ENCODE measurements around the gene ABR. TPM values are rescaled to one million over a fixed set of nuclear protein-coding genes. Genes with fewer than 3 reads are reported as not detected.

Gene ABR
- polyA plus RNA-seq, 2 of the 4 experiments (the other 2 are of a cell fraction): 70.9 to 73.8 TPM

DNA sequence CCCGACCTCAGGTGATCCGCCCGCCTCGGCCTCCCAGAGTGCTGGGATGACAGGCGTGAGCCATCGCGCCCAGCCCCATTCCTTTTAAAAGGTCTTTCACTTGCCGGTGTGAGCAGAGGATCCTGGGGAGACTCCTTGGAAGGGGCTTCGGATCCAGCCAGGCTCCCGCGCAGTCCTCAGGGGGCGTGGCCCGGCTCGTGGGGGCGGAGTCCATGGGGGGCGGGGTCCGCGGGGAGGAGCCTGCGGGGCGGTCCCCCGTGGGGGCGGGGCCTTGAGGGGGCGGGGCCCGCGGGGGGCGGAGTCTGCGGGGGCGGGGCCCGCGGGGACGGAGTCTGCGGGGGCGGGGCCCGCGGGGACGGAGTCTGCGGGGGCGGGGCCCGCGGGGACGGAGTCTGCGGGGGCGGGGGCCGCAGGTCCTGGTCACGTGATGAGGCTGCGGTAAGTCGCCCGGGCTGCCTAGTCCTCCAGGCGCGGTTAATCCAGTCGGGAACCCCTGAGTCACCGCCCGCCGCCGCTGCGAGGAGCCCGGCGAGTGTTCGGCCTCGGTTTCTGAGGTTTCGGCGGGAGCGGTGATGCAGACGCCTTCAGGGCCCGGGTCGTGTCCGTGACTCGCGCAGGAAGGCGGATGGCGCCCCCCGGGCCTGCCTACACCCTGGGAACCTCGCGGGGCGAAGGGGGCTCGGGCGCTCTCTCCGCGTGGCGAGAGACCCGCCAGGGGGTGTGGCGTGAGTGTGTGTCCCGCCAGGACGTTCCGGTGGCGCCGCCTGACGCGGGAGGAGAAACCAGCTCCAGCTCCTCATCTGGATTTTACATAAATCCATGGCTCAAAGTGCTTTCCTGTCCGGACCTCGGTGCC lies 23.6 kb upstream of the ABR start:
- Histone ChIP-seq H3K4me3 (peak overlapping the region; percentile 54), H3K4me2 (peak overlapping the region; percentile 84), H3K27ac (peak overlapping the region; percentile 58 to 88), H3K4me1 (no peaks in the 10 kb centered on the region), H3K9me3 (no peaks in the 10 kb centered on the region)
- ChIA-PET POLR2A (no interaction called here), CTCF (interaction anchor here (0.6 to 10.5 kb wide), 6 partner anchors 16 to 145 kb away, joined by 3 to 120 read pairs (median 5); no protein-coding TSS in a partner anchor)
- FAIRE-seq (no peak), DNase-seq (ENCODE audit: low read depth in 1 of 2, low spot score in 1 of 2) (peak; percentile 79 to 87), ATAC-seq (peak; percentile 74 to 75)
- TF ChIP-seq POLR2A (IDR thresholded peaks at IDR 0.05; ENCODE audit: low read length) (peak; percentile 27; the same call in 1 of the 2 replicates), RAD21 (conservative IDR thresholded peaks at IDR 0.05 in 1 of 2, IDR thresholded peaks at IDR 0.05 in 1 of 2) (peak in 1 of 2 experiments; percentile 23; a peak in 1 of 5 replicates), FOSL2 (IDR thresholded peaks at IDR 0.05) (no peak), FOSL2 (CRISPR knock-in tag; IDR thresholded peaks at IDR 0.05) (peak; percentile 45; the same call in 1 of the 2 replicates), PHF8 (IDR thresholded peaks at IDR 0.05; ENCODE audit: borderline replicate concordance, low read depth) (peak; percentile 61), ZSCAN20 (CRISPR knock-in tag; IDR thresholded peaks at IDR 0.05) (no peak), HOXA7 (CRISPR knock-in tag; IDR thresholded peaks at IDR 0.05) (no peak), TP53 (CRISPR knock-in tag; IDR thresholded peaks at IDR 0.05) (peak; percentile 58; the same call in 1 of the 2 replicates), JUNB (IDR thresholded peaks at IDR 0.05) (no peak), KDM5A (IDR thresholded peaks at IDR 0.05) (peak; percentile 22; the same call in 1 of the 2 replicates)
- TF ChIP-seq, protein P1, sequence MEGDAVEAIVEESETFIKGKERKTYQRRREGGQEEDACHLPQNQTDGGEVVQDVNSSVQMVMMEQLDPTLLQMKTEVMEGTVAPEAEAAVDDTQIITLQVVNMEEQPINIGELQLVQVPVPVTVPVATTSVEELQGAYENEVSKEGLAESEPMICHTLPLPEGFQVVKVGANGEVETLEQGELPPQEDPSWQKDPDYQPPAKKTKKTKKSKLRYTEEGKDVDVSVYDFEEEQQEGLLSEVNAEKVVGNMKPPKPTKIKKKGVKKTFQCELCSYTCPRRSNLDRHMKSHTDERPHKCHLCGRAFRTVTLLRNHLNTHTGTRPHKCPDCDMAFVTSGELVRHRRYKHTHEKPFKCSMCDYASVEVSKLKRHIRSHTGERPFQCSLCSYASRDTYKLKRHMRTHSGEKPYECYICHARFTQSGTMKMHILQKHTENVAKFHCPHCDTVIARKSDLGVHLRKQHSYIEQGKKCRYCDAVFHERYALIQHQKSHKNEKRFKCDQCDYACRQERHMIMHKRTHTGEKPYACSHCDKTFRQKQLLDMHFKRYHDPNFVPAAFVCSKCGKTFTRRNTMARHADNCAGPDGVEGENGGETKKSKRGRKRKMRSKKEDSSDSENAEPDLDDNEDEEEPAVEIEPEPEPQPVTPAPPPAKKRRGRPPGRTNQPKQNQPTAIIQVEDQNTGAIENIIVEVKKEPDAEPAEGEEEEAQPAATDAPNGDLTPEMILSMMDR (IDR thresholded peaks at IDR 0.05): peak; percentile 24; the same call in 2 of the 3 replicates
- TF ChIP-seq, protein P2, sequence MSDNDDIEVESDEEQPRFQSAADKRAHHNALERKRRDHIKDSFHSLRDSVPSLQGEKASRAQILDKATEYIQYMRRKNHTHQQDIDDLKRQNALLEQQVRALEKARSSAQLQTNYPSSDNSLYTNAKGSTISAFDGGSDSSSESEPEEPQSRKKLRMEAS (IDR thresholded peaks at IDR 0.05): peak; percentile 46; the same call in 1 of the 2 replicates
- TF ChIP-seq, protein P3, sequence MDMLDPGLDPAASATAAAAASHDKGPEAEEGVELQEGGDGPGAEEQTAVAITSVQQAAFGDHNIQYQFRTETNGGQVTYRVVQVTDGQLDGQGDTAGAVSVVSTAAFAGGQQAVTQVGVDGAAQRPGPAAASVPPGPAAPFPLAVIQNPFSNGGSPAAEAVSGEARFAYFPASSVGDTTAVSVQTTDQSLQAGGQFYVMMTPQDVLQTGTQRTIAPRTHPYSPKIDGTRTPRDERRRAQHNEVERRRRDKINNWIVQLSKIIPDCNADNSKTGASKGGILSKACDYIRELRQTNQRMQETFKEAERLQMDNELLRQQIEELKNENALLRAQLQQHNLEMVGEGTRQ (IDR thresholded peaks at IDR 0.05): peak; percentile 87
- TF ChIP-seq, protein P4, sequence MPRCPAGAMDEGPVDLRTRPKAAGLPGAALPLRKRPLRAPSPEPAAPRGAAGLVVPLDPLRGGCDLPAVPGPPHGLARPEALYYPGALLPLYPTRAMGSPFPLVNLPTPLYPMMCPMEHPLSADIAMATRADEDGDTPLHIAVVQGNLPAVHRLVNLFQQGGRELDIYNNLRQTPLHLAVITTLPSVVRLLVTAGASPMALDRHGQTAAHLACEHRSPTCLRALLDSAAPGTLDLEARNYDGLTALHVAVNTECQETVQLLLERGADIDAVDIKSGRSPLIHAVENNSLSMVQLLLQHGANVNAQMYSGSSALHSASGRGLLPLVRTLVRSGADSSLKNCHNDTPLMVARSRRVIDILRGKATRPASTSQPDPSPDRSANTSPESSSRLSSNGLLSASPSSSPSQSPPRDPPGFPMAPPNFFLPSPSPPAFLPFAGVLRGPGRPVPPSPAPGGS (IDR thresholded peaks at IDR 0.05): no peak
- TF ChIP-seq, protein P5, sequence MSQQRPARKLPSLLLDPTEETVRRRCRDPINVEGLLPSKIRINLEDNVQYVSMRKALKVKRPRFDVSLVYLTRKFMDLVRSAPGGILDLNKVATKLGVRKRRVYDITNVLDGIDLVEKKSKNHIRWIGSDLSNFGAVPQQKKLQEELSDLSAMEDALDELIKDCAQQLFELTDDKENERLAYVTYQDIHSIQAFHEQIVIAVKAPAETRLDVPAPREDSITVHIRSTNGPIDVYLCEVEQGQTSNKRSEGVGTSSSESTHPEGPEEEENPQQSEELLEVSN (IDR thresholded peaks at IDR 0.05; ENCODE audit: borderline replicate concordance, low read depth): peak; percentile 58
- 15% methylated on average over 36 of the region's 91 CpGs for WGBS (ENCODE audit: missing lambda C conversion rate)

DNA sequence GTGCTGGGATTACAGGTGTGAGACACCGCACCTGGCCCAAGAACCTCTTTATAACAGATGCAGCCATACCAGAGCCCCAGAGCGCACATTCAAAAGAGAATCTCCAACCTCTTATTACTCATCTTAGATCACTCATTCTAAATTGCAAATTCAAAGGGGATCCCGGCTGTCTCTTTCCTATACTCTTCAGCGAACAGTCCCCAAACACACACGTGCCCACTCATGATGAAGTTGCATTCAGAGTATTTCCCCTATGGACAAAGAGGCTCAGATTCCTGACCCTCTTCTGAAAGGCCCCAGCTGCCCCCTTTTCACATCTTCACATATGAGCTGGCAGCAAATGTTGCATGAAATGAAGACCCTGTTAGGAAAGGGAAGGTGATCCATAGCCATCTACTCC lies 22.5 kb upstream of the ABR start:
- FAIRE-seq (no peak), ATAC-seq (no peak), DNase-seq (ENCODE audit: low read depth in 1 of 2, low spot score in 1 of 2) (no peak)
- CTCF ChIA-PET: interaction anchor here (0.9 to 10.5 kb wide), 4 partner anchors 10 to 144 kb away, joined by 3 to 120 read pairs (median 4); no protein-coding TSS in a partner anchor
- no peak overlapping the region for H3K4me3 ChIP-seq
- H3K9me3 ChIP-seq: no peaks in the 10 kb centered on the region
- H3K4me1 ChIP-seq: no peaks in the 10 kb centered on the region
- POLR2A ChIA-PET: no interaction called here
- no peak for TF ChIP-seq POLR2A (IDR thresholded peaks at IDR 0.05; ENCODE audit: low read length)
- TF ChIP-seq ZSCAN20 (CRISPR knock-in tag; IDR thresholded peaks at IDR 0.05): no peak
- H3K27ac ChIP-seq: no peak overlapping the region
- WGBS (ENCODE audit: missing lambda C conversion rate): 90% methylated on average over 5 of the region's 5 CpGs
- no peak overlapping the region for H3K4me2 ChIP-seq
